Ascending aorta (tissue), 2 donors: ENCODE results near the gene CLDN22. TPM values are rescaled to one million over a fixed set of nuclear protein-coding genes. Genes with fewer than 3 reads are reported as not detected.
"Not testable (repeated sequence)": the region's sequence is repeated elsewhere in the genome, so short reads cannot be mapped to it uniquely, and the experiment has no call there.

Experiments used
- DNase-seq, 2 donors: peaks; one replicate each; pipeline ENCODE4 v3.0.0-alpha.2; 2019; ENCODE audit warnings: low spot score in 2 of 2
- H3K27ac ChIP-seq, 2 donors: fragments of 200-600 bp; sonication (generic); one replicate each; pipeline ENCODE4 v1.5.1; 2016 to 2017; ENCODE audit warnings: mild to moderate bottlenecking in 1 of 2
- H3K27me3 ChIP-seq: fragments of 200-600 bp; sonication (generic); one replicate; pipeline ENCODE4 v1.5.1; 2017
- H3K36me3 ChIP-seq, 2 donors: fragments of 200-600 bp; sonication (generic); one replicate each; pipeline ENCODE4 v1.5.1; 2016
- H3K4me1 ChIP-seq, 2 donors: fragments of 200-600 bp; sonication (generic); one replicate each; pipeline ENCODE4 v1.5.1; 2016 to 2017; ENCODE audit warnings: mild to moderate bottlenecking in 1 of 2
- H3K4me3 ChIP-seq, 2 donors: fragments of 200-600 bp; sonication (generic); one replicate each; pipeline ENCODE4 v1.5.1; 2016 to 2017; ENCODE audit warnings: mild to moderate bottlenecking in 1 of 2
- H3K9me3 ChIP-seq, 2 donors: fragments of 200-600 bp; sonication (generic); one replicate each; pipeline ENCODE4 v1.5.1; 2016
- CTCF ChIP-seq, 3 experiments: fragments of 200-600 bp in 2 of 3; fragments of 450-650 bp in 1 of 3; sonication (generic) in 2 of 3; IDR thresholded peaks; one replicate each; pipeline ENCODE4 v1.5.1; 2016 to 2019; ENCODE audit warnings: antibody characterized with exemption in 3 of 3, mild to moderate bottlenecking in 1 of 3, moderate library complexity in 1 of 3
- intact Hi-C: fragments of 100-400 bp; cut with DNase I; formaldehyde crosslinking; loops from one replicate; pipeline ENCODE4 v1.15.1; 2023
- total RNA-seq: library from RNA; depleted of rRNA; stranded (reverse); fragments of >200 nt; gene quantifications from one replicate; pipeline ENCODE4 v1.1.0, GENCODE V29; 2016

The CLDN22 gene
- total RNA-seq, 1 donor from 2014 or later: not detected

- TF ChIP-seq CTCF (IDR thresholded peaks at IDR 0.05): no peak
- intact Hi-C loops: no loop called here
- H3K27me3 ChIP-seq: no peaks in the 10 kb centered on the region
- H3K4me3 ChIP-seq: no peak overlapping the region
- no peak for DNase-seq
- H3K27ac ChIP-seq: no peak overlapping the region
- no peaks in the 10 kb centered on the region for H3K9me3 ChIP-seq
- H3K4me1 ChIP-seq: no peaks in the 10 kb centered on the region
- no peaks in the 10 kb centered on the region for H3K36me3 ChIP-seq
These were observed 4.5 kb upstream of the CLDN22 start for GRCh38 chr4:183324619-183325018.

- H3K4me3 ChIP-seq, H3K27me3 ChIP-seq, H3K9me3 ChIP-seq, DNase-seq, H3K27ac ChIP-seq, intact Hi-C loops, H3K4me1 ChIP-seq, H3K36me3 ChIP-seq: not testable (repeated sequence)
These were observed 4.0 kb upstream of the CLDN22 start for GRCh38 chr4:183324056-183324455.

GRCh38 chr4:183323295-183323694 lies 3.2 kb upstream of the CLDN22 start:
- Histone ChIP-seq H3K4me3 (no peak overlapping the region), H3K4me1 (no peaks in the 10 kb centered on the region)
- no peak for DNase-seq

GRCh38 chr4:183322326-183322725 lies 2.2 kb upstream of the CLDN22 start, which contains the start of gene CLDN24:
Gene CLDN24 (minus strand): TSS chr4:183322426. CDS start chr4:183322426, 0 bp downstream.
- Histone ChIP-seq H3K9me3 (no peaks in the 10 kb centered on the region), H3K4me3 (no peak within 1 kb of the TSS), H3K27me3 (no peaks in the 10 kb centered on the region), H3K4me1 (no peaks in the 10 kb centered on the region), H3K36me3 (peaks cover 0 to 4% of the 10 kb centered on the region in 2 donors), H3K27ac (no peak within 1 kb of the TSS)
- TF ChIP-seq CTCF (IDR thresholded peaks at IDR 0.05): no peak
- DNase-seq: no peak
- intact Hi-C loops: no loop called here

More at GRCh38 chr4:183323295-183323694, 3.2 kb upstream of the CLDN22 start:
- H3K27ac ChIP-seq: no peak overlapping the region
- H3K9me3 ChIP-seq: no peaks in the 10 kb centered on the region
- peaks cover 0 to 4% of the 10 kb centered on the region in 2 donors for H3K36me3 ChIP-seq
- intact Hi-C loops: no loop called here
- no peak for TF ChIP-seq CTCF (IDR thresholded peaks at IDR 0.05)
- H3K27me3 ChIP-seq: no peaks in the 10 kb centered on the region

GRCh38 chr4:183321516-183321915 lies 1.4 kb upstream of the CLDN22 start:
- H3K4me1 ChIP-seq: no peaks in the 10 kb centered on the region
- H3K27me3 ChIP-seq: no peaks in the 10 kb centered on the region
- intact Hi-C loops: no loop called here
- no peak overlapping the region for H3K4me3 ChIP-seq
- DNase-seq: no peak
- peaks cover 0 to 6% of the 10 kb centered on the region in 2 donors for H3K36me3 ChIP-seq
- TF ChIP-seq CTCF (IDR thresholded peaks at IDR 0.05): no peak
- H3K27ac ChIP-seq: no peak overlapping the region
- no peaks in the 10 kb centered on the region for H3K9me3 ChIP-seq

GRCh38 chr4:183321079-183321478 lies 1.0 kb upstream of the CLDN22 start:
- H3K9me3 ChIP-seq: no peaks in the 10 kb centered on the region
- H3K27ac ChIP-seq: no peak overlapping the region
- DNase-seq: no peak
- H3K4me1 ChIP-seq: no peaks in the 10 kb centered on the region
- no peak for TF ChIP-seq CTCF (IDR thresholded peaks at IDR 0.05)
- H3K36me3 ChIP-seq: peaks cover 3 to 10% of the 10 kb centered on the region in 2 donors
- H3K4me3 ChIP-seq: no peak overlapping the region
- H3K27me3 ChIP-seq: no peaks in the 10 kb centered on the region
- intact Hi-C loops: no loop called here
